ENCODE results near the gene CCT3. TPM values are rescaled to one million over a fixed set of nuclear protein-coding genes. Genes with fewer than 3 reads are reported as not detected.

Gene CCT3
- 178 TPM for total RNA-seq

GRCh38 chr1:156338180-156338976 is at the start of gene CCT3, which contains the start of gene TSACC:
TSS of gene CCT3 (minus strand) at chr1:156338292. CDS start at chr1:156338184, 108 bp downstream.
TSS of gene TSACC (plus strand) at chr1:156338526. CDS start at chr1:156339758, 1,232 bp downstream.
- peak; percentile 98 for ATAC-seq

DNA sequence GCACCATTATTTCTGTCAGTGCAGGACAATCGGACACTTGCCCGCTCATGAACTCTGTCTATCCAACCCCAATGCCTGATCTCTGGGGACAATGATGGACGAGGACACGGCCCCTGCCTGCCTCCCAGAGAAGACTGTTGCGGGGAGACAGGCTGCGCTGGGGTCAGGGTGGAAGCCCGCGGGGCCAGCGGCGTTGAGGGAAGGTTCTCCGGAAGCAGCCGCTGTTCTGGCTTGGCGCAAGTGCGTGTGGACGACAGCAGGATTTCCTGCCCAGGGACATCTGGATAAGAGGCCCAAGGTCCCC is 49.7 kb upstream of the CCT3 start:
- no peak for ATAC-seq

GRCh38 chr1:156386949-156387869 is 49.1 kb upstream of the CCT3 start:
- no peak for ATAC-seq

DNA sequence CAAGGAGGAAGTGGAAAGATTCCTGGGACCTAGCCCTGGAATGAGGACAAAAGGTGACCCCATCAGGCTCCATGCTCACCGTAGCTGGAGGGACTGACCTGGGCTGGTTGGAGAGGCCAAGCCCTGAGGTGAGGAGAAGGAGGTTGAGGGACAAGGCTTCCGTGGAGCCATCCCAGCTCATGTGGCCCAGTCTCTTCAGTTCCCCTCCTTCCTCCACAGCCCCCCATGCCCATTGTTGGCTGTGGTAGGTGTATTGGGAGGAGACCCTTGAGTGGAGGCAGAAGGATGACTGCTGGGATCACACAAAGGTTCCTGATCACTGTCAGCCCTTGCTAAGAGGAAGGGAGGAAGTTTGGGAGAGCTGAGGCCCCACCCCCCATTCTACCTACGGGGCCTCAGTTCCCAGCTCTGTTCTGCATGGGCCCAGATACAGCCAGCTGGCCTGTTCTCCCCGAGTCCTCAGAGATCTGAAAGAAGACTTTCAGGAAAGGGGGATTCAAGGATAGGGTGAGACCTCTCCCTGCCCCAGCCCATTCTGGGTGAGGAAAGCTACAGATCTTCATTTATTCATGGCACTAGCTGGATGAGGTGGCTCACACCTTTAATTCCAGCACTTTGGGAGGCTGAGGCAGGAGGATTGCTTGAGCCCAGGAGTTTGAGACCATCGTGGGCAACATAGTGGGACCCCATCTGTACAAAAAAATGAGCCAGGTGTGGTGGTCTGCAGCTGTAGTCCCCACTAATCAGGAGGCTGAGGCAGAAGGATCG is 48.2 kb upstream of the CCT3 start:
- no peak for ATAC-seq

- ATAC-seq, result peak; percentile 48
These were observed 47.5 kb upstream of the CCT3 start for GRCh38 chr1:156385534-156386031.

DNA sequence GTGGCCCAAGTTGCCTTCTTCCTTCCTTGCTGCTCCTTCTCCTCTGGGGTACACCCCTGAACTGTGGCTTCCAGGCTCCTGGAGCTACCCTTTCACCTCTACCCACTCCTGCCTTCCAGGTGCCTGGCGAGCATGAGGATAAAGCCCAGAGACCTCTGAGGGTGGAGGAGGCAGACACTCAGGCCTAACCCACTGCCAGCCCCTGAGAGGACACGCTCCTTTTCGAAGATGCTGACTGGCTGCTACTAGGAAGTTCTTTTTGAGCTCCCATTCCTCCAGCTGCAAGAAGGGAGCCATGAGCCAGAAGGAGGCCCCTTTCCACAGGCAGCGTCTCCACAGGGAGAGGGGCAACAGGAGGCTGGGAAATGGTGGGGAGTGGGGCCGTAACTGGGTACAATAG is 46.6 kb upstream of the CCT3 start:
- no peak for ATAC-seq

- ATAC-seq, result no peak
These were observed 45.9 kb upstream of the CCT3 start for GRCh38 chr1:156384007-156384406.

DNA sequence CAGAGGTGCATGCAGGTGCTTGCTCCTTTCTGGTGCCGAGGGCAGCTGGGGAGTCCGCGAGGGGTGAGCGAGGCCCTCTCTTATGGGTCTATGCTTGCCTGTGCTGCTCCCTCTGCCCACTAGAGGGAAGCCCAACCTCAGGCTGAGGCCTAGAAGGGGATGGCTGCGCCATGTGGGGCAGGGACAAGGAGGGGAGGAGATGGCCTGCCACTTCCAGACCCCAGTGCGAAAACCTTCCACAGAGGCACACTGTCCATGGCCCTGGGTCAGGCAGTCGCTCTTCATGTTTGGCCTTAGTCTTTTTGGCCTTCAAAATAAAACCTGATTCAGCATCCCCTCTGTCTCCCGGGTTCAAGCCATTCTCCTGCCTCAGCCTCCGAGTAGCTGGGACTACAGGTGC is 44.9 kb upstream of the CCT3 start:
- ATAC-seq, result peak; percentile 74

DNA sequence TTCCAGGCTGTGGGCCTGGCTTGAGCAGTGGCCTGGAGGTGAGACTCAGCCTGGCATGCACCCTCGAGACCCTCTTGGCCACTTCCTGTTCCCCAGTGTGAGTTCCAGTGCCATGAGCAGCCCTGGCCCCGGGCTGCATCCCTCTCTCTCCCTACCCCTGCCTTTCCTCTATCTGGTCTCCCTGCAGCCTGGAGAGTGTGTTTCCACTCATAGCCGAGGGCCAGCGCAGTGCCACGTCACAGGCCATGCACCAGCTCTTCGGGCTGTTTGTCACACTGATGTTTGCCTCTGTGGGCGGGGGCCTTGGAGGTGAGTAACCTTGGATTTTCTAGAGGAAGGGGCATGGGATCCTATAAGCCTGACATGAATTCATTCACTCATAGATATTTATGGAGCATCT is 44.5 kb upstream of the CCT3 start:
- ATAC-seq, result no peak

DNA sequence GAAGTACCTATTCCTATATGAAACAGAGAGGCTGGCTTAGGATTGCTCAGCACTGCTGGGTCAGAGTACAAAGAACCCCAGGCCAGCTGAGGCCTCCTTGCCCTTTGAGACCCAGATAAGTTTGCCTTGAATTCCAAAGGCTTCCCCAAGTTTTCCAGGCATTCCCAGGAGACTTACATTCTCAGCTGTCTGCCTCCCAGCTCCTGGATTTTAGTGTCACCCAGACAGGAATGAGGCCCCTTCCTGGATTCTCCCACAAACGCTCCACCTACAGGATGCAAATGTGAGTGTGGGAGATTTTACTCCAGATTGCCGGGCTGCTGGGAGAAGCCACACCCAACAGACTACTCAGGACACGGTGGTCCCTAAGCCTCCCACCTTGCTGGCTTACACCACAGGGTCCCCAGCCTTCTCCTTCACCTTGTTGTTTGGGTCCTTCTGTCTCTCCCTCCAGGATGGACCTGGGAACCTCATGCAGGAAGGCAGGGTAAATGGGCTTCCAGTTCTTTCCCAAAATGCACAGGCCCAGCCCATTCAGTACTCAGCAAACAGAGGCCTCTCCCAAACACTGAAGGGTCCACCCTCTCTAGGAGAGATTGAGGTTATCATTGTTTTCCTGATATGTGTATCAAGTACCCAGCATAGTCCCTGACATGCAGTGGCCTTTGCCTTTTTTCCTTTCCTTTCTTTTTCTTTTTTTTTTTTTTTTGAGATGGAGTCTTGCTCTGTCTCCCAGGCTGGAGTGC is 41.5 kb upstream of the CCT3 start:
- ATAC-seq, result no peak

- no peak for ATAC-seq
These were observed 40.5 kb upstream of the CCT3 start for GRCh38 chr1:156378557-156378956.

DNA sequence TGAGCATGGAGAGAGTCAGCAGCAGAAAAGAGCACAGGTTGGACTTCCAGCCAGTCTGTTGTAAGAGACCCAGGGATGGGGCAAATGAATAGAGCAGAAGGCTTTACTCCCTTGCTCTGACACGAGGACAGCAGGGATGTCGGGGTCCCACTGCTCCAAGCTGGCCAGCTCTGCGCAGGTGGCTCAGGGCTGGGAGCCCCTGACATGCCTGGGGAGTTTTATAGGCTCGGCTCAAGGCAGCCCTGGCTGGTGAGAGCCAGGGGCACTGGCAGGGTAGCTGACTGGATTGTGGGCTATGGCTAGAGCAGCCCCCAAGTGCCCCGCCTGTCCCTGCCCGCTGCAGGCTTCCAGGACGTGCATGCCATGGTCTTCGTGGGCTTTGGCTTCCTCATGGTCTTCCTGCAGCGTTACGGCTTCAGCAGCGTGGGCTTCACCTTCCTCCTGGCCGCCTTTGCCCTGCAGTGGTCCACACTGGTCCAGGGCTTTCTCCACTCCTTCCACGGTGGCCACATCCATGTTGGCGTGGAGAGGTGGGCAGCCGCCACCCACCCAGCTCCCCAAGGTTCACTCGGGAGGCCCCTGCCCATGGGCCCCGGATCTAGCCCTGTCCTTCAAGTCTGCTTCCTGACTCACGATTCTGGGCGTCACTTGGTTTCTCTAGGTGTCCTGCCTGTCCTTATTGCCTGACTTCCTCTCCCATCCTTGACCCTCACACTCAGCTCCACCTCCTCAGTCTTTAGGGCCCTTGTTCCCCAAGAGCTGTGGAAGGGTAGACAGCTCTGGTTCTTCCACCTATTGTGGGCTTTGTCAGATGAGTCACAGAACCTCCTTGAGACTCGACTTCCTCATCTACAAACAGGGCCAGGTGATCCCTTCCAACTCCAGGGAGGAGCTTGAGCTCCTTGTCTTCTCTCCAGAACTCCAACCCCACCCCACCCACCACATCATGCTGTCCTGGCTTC is 39.1 kb upstream of the CCT3 start:
- ATAC-seq, result peak; percentile 79

- no peak for ATAC-seq
These were observed 38.1 kb upstream of the CCT3 start for GRCh38 chr1:156376146-156376545.

DNA sequence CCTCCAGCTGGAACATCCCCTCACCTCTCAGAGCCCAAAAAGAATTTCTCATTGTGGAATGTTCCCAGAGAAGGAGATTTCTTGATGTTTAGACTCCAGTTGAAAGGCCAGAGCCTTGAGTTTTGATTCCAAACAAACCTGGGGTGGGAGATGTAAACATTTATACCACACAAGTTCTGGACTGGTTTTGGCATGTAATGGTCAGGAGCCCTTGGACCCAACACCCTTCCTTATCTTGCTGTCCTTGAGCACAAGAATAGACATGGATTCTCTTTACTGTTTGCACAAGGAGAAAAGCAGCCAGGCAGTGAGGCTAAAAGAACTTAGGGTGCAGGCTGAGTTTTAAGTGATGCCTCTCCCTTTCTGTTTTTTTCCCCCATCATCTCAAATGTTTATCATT is 35.5 kb upstream of the CCT3 start:
- ATAC-seq, result no peak

DNA sequence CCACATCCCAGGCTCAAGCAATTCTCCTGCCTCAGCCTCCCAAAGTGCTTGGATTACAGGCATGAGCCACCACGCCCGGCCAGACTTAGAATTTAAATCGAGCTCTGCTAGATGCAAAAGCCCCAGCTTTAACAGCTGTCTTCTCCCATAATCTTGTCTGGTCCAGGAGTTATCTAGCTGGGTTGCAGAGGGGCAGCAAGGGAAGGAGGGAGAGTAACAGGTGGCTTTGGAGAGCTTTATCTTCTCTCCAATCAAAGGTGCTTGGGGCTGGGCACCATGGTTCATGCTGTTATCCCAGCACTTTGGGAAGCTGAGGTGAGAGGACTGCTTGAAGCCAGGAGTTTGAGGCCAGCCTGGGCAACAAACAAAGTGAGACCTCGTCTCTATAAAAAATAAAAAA is 34.8 kb upstream of the CCT3 start:
- ATAC-seq, result no peak

- no peak for ATAC-seq
These were observed 34.1 kb upstream of the CCT3 start for GRCh38 chr1:156372265-156372586.

- ATAC-seq, result peak; percentile 30
These were observed 33.6 kb upstream of the CCT3 start for GRCh38 chr1:156371553-156372264.

GRCh38 chr1:156369685-156370286 is 31.7 kb upstream of the CCT3 start:
- ATAC-seq, result peak; percentile 33

- peak; percentile 70 for ATAC-seq
These were observed 31.0 kb upstream of the CCT3 start, which contains the start of gene RHBG for GRCh38 chr1:156368889-156369684. TSS of gene RHBG (plus strand) at chr1:156369211. CDS start at chr1:156369250, 39 bp downstream.
